HEK293 (cell line): ENCODE results near the gene EXOSC7.

Experiments used
- GFI1B ChIP-seq: fragments of 450-650 bp; formaldehyde crosslinking; IDR thresholded peaks from 2 replicates; pipeline ENCODE4 v1.5.1; 2016; ENCODE audit warnings: missing biosample characterization, missing genetic modification characterization
- GLIS1 ChIP-seq: fragments of 450-650 bp; formaldehyde crosslinking; IDR thresholded peaks from 2 replicates; pipeline ENCODE4 v1.5.1; 2016; ENCODE audit warnings: missing biosample characterization, missing genetic modification characterization
- HOXD13 ChIP-seq: sonication (generic); formaldehyde crosslinking; IDR thresholded peaks from 2 replicates; pipeline ENCODE4 v1.8.0; 2022; ENCODE audit warnings: missing genetic modification reagents, borderline replicate concordance
- KLF10 ChIP-seq: fragments of 450-650 bp; IDR thresholded peaks from 2 replicates; pipeline ENCODE4 v1.5.1; 2018; ENCODE audit warnings: missing biosample characterization, mild to moderate bottlenecking, missing genetic modification characterization
- KLF16 ChIP-seq: fragments of 450-650 bp; formaldehyde crosslinking; IDR thresholded peaks from 2 replicates; pipeline ENCODE4 v1.5.1; 2017; ENCODE audit warnings: missing biosample characterization, missing genetic modification characterization
- OSR2 ChIP-seq: fragments of 450-650 bp; formaldehyde crosslinking; IDR thresholded peaks from 2 replicates; pipeline ENCODE4 v1.5.1; 2016; ENCODE audit warnings: missing biosample characterization, missing genetic modification characterization
- PRDM4 ChIP-seq: fragments of 450-650 bp; formaldehyde crosslinking; IDR thresholded peaks from 2 replicates; pipeline ENCODE4 v1.5.1; 2017; ENCODE audit warnings: missing biosample characterization, missing genetic modification characterization
- SP7 ChIP-seq: fragments of 450-650 bp; formaldehyde crosslinking; IDR thresholded peaks from 2 replicates; pipeline ENCODE4 v1.5.1; 2016; ENCODE audit warnings: missing biosample characterization, missing genetic modification characterization
- ZBTB11 ChIP-seq: fragments of 450-650 bp; formaldehyde crosslinking; conservative IDR thresholded peaks from 2 replicates; pipeline ENCODE4 v1.5.1; 2016; ENCODE audit warnings: low read depth, missing biosample characterization, missing genetic modification characterization
- ZBTB44 ChIP-seq: fragments of 450-650 bp; IDR thresholded peaks from 2 replicates; pipeline ENCODE4 v1.5.1; 2018; ENCODE audit warnings: missing biosample characterization, mild to moderate bottlenecking, missing genetic modification characterization
- ZBTB48 ChIP-seq: fragments of 450-650 bp; formaldehyde crosslinking; IDR thresholded peaks from 2 replicates; pipeline ENCODE4 v1.5.1; 2016; ENCODE audit warnings: missing biosample characterization, missing genetic modification characterization
- ZBTB49 ChIP-seq: fragments of 450-650 bp; formaldehyde crosslinking; IDR thresholded peaks from 2 replicates; pipeline ENCODE4 v1.5.1; 2016; ENCODE audit warnings: missing biosample characterization, missing genetic modification characterization, low read depth
- ZBTB8A ChIP-seq: fragments of 450-650 bp; formaldehyde crosslinking; IDR thresholded peaks from 2 replicates; pipeline ENCODE4 v1.5.1; 2016; ENCODE audit warnings: missing biosample characterization, missing genetic modification characterization
- ZEB2 ChIP-seq: fragments of 450-650 bp; formaldehyde crosslinking; IDR thresholded peaks from 2 replicates; pipeline ENCODE4 v1.5.1; 2016; ENCODE audit warnings: missing biosample characterization, missing genetic modification characterization
- ZFHX2 ChIP-seq: fragments of 450-650 bp; formaldehyde crosslinking; conservative IDR thresholded peaks from 2 replicates; pipeline ENCODE4 v1.5.1; 2016; ENCODE audit warnings: missing biosample characterization, missing genetic modification characterization
- ZFP41 ChIP-seq: fragments of 450-650 bp; formaldehyde crosslinking; IDR thresholded peaks from 2 replicates; pipeline ENCODE4 v1.5.1; 2016; ENCODE audit warnings: missing biosample characterization, missing genetic modification characterization, borderline replicate concordance
- ZNF157 ChIP-seq: fragments of 450-650 bp; formaldehyde crosslinking; IDR thresholded peaks from 2 replicates; pipeline ENCODE4 v1.5.1; 2016; ENCODE audit warnings: missing biosample characterization, missing genetic modification characterization
- ZNF184 ChIP-seq: fragments of 450-650 bp; IDR thresholded peaks from 2 replicates; pipeline ENCODE4 v1.5.1; 2018; ENCODE audit warnings: missing biosample characterization, mild to moderate bottlenecking, missing genetic modification characterization
- ZNF239 ChIP-seq: fragments of 450-650 bp; formaldehyde crosslinking; IDR thresholded peaks from 2 replicates; pipeline ENCODE4 v1.5.1; 2016; ENCODE audit warnings: missing biosample characterization, missing genetic modification characterization
- ZNF335 ChIP-seq: fragments of 450-650 bp; formaldehyde crosslinking; conservative IDR thresholded peaks from 2 replicates; pipeline ENCODE4 v1.5.1; 2016; ENCODE audit warnings: missing biosample characterization, missing genetic modification characterization
- ZNF37A ChIP-seq: fragments of 450-650 bp; IDR thresholded peaks from 2 replicates; pipeline ENCODE4 v1.5.1; 2018; ENCODE audit warnings: missing biosample characterization, missing genetic modification characterization
- ZNF423 ChIP-seq: fragments of 450-650 bp; formaldehyde crosslinking; IDR thresholded peaks from 2 replicates; pipeline ENCODE4 v1.5.1; 2016; ENCODE audit warnings: missing biosample characterization, missing genetic modification characterization
- ZNF561 ChIP-seq: fragments of 450-650 bp; IDR thresholded peaks from 2 replicates; pipeline ENCODE4 v1.5.1; 2018; ENCODE audit warnings: missing biosample characterization, missing genetic modification characterization, borderline replicate concordance
- ZNF639 ChIP-seq: fragments of 450-650 bp; formaldehyde crosslinking; IDR thresholded peaks from 2 replicates; pipeline ENCODE4 v1.5.1; 2016; ENCODE audit warnings: missing biosample characterization, missing genetic modification characterization
- ZNF658 ChIP-seq: fragments of 450-650 bp; formaldehyde crosslinking; IDR thresholded peaks from 2 replicates; pipeline ENCODE4; 2016; ENCODE audit warnings: missing biosample characterization, missing genetic modification characterization
- ZNF670 ChIP-seq: fragments of 450-650 bp; formaldehyde crosslinking; IDR thresholded peaks from 2 replicates; pipeline ENCODE4 v1.5.1; 2016; ENCODE audit warnings: missing biosample characterization, missing genetic modification characterization, low read depth
- ZNF785 ChIP-seq: fragments of 450-650 bp; formaldehyde crosslinking; IDR thresholded peaks from 2 replicates; pipeline ENCODE4 v1.5.1; 2016; ENCODE audit warnings: missing biosample characterization, missing genetic modification characterization
- ZSCAN30 ChIP-seq: fragments of 450-650 bp; IDR thresholded peaks from 2 replicates; pipeline ENCODE4 v1.5.1; 2018; ENCODE audit warnings: missing biosample characterization, mild to moderate bottlenecking, missing genetic modification characterization, moderate library complexity
- ZSCAN5A ChIP-seq: fragments of 450-650 bp; formaldehyde crosslinking; IDR thresholded peaks from 2 replicates; pipeline ENCODE4 v1.5.1; 2016; ENCODE audit warnings: missing biosample characterization, missing genetic modification characterization

The EXOSC7 gene

GRCh38 chr3:44995142-44995770 is 19.2 kb downstream of the EXOSC7 start (continued):
- TF ChIP-seq ZNF639 (tag by site-specific recombination) (peak; percentile 53; the same call in 1 of the 2 replicates), ZNF561 (tag by site-specific recombination) (peak; percentile 86), ZSCAN5A (tag by site-specific recombination) (no peak), OSR2 (tag by site-specific recombination) (peak; percentile 97), ZNF670 (tag by site-specific recombination) (no peak), KLF10 (peak; percentile 83), ZBTB48 (tag by site-specific recombination) (no peak), ZEB2 (0 out of 2 replicates have a peak, but pooled peaks have one; percentile 22), PRDM4 (tag by site-specific recombination) (peak; percentile 87), ZFHX2 (tag by site-specific recombination) (peak; percentile 44; the same call in 1 of the 2 replicates), ZNF37A (no peak), ZBTB44 (tag by site-specific recombination) (peak; percentile 93), ZNF423 (no peak), ZNF157 (no peak), ZNF335 (tag by site-specific recombination) (no peak), GLIS1 (peak; percentile 89), ZNF785 (no peak), ZNF658 (tag by site-specific recombination) (no peak), KLF16 (tag by site-specific recombination) (no peak), ZNF184 (peak; percentile 54; the same call in 1 of the 2 replicates), ZBTB49 (tag by site-specific recombination) (no peak), ZSCAN30 (no peak; the same call in none of the 2 replicates), ZBTB8A (tag by site-specific recombination) (peak; percentile 74), HOXD13 (CRISPR knock-in tag) (no peak), ZFP41 (tag by site-specific recombination) (no peak), GFI1B (tag by site-specific recombination) (peak; percentile 99), SP7 (peak; percentile 98), ZBTB11 (no peak), ZNF239 (tag by site-specific recombination) (no peak)
